ENCODE results near the gene USP44.
"Not testable (repeated sequence)": the region's sequence is repeated elsewhere in the genome, so short reads cannot be mapped to it uniquely, and the experiment has no call there.

Gene USP44

DNA sequence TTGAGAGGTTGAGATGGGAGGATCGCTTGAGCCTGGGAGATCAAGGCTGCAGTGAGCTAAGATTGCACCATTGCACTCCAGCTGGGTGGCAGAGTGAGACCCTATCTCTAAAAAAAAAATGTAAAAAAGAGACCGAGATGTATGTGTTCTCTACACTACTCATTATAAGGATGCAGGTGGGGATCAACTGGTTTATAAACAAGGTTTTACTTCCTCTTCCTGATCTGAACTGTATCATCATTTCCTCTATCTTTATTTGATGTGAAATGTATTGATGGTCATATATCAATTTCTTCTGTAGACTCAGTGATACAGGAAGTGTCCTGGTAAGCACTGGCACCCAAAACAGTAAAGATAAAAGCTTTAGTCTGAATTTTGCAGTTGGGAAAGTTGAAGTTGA, 20.1 kb upstream of the USP44 start:
- ChIA-PET CTCF (interaction anchor here (0.7 to 1.9 kb wide), 3 partner anchors 8 to 32 kb away, joined by 3 read pairs; no protein-coding TSS in a partner anchor), POLR2A (no interaction called here)
- no peak for DNase-seq (ENCODE audit: extremely low spot score)
- TF ChIP-seq CTCF (IDR thresholded peaks at IDR 0.05; ENCODE audit: control extremely low read depth, extremely low read depth, low read depth, missing control alignments): no peak

DNA sequence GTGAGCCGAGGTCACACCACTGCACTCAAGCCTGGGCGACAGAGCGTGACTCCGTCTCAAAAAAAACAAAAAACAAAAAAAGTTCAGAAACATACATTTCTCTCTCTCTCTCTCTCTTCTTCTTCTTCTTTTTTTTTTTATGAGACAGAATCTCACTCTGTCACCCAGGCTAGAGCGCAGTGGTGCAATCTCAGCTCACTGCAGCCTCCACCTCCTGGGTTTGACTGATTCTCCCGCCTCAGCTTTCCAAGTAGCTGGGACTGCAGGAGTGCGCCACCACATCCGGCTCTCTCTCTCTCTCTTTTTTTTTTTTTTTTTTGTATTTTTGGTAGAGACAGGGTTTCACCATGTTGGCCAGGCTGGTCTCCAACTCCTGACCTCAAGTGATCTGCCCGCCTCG, 16.8 kb upstream of the USP44 start:
- DNase-seq (ENCODE audit: extremely low spot score); POLR2A ChIA-PET; CTCF ChIA-PET: not testable (repeated sequence)

GRCh38 chr12:95557625-95558024, 6.3 kb upstream of the USP44 start:
- DNase-seq (ENCODE audit: extremely low spot score): no peak
- ChIA-PET CTCF (interaction anchor here (0.8 kb wide), 1 partner anchor 18 kb away, joined by 3 read pairs; no protein-coding TSS in a partner anchor), POLR2A (no interaction called here)
- no peak for TF ChIP-seq CTCF (IDR thresholded peaks at IDR 0.05; ENCODE audit: control extremely low read depth, extremely low read depth, low read depth, missing control alignments)

- ChIA-PET CTCF (interaction anchor here (1.2 to 2.2 kb wide), 3 partner anchors 17 to 20 kb away, joined by 3 to 8 read pairs (median 6); no protein-coding TSS in a partner anchor), POLR2A (no interaction called here)
- TF ChIP-seq CTCF (IDR thresholded peaks at IDR 0.05; ENCODE audit: control extremely low read depth, extremely low read depth, low read depth, missing control alignments): no peak
- no peak for DNase-seq (ENCODE audit: extremely low spot score)
Measured at GRCh38 chr12:95554532-95555071, 3.3 kb upstream of the USP44 start.

DNA sequence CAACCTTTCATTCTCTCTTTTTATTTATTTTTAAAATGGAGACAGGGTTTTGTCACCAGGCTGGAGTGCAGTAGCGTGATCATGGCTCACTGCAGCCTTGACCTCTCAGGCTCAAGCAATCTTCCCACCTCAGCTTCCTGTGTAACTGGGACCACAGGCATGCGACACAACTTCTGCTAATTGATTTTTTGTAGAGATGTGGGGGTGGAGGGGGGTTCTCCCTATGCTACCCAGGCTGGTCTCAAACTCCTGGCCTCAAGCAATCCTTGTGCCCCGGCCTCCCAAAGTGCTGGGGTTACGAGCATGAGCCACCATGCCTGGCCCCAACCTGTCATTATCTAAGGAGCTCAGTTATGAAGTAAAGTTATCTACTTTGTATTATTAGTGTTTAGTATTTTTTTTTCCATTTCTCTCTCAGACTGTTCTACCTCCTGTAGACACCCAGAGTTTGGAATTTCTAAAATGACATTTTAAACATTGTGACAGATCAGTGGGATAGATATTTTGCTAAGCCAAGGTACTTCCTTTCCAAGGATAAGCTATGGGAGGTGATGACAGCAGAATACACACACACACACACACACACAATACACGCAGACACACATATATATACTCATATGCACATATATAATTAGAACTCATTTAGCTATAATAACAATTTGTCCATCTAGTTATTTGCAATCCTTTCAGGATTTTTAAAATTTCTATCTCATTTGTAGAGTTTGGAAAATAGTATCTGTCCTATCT, 2.1 kb upstream of the USP44 start:
- no peak for DNase-seq (ENCODE audit: extremely low spot score)
- POLR2A ChIA-PET: no interaction called here
- TF ChIP-seq CTCF (IDR thresholded peaks at IDR 0.05; ENCODE audit: control extremely low read depth, extremely low read depth, low read depth, missing control alignments): no peak
- CTCF ChIA-PET: interaction anchor here (0.8 to 2.2 kb wide), 2 partner anchors 19 to 421 kb away, joined by 3 to 8 read pairs; no protein-coding TSS in a partner anchor

DNA sequence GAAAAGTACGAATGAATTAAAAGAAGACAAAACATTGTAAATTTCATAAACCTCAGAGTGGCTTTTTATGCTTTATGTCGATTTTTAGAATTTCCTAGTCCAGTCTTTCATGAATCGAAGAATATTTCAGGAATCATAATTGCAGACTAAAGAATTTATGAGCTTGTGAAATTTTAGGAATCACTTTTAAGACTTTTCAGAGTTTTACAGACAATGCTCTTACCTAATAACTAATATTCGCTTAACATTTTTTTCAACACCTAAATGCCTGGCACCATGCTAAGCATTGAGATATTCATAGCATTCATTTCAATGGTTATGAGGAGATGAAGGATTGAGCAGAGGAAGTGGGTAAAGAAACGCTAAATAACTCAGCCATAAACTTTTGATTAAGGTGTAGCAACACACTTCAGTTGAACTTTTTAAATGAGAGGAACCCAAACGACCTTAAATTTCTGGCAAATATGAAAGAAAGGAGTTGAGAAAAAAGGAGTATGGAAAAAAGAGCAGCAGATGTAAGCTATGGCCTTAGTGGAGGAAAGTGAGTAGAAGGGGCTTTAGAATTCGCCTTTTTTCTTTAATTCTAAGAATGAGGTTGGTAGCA, 739 bp upstream of the USP44 start:
- DNase-seq (ENCODE audit: extremely low spot score): no peak
- TF ChIP-seq CTCF (IDR thresholded peaks at IDR 0.05; ENCODE audit: control extremely low read depth, extremely low read depth, low read depth, missing control alignments): no peak
- POLR2A ChIA-PET: no interaction called here
- CTCF ChIA-PET: no interaction called here

Measured in GM10248 (cell line).